HUES64 (cell line): ENCODE measurements around the gene ZNF70.
A peak's percentile ranks its signal among the peaks of the same experiment; 100 is the strongest.

Experiments
- H3K27ac ChIP-seq: 2 replicates; pipeline ENCODE4 v1.7.0; 2013; ENCODE audit warnings: low read depth, low read length, inconsistent platforms
- H3K27me3 ChIP-seq: 2 replicates; pipeline ENCODE4 v1.6.1; 2013; ENCODE audit warnings: mild to moderate bottlenecking, low read length; ENCODE audit not compliant: insufficient read depth
- H3K36me3 ChIP-seq: 2 replicates; pipeline ENCODE4 v1.6.1; 2013; ENCODE audit warnings: mild to moderate bottlenecking, low read length; ENCODE audit not compliant: insufficient read depth
- H3K4me1 ChIP-seq: 2 replicates; pipeline ENCODE4 v1.6.1; 2013; ENCODE audit warnings: mild to moderate bottlenecking, low read length, moderate library complexity; ENCODE audit not compliant: insufficient read depth
- H3K4me3 ChIP-seq: 2 replicates; pipeline ENCODE4 v1.5.1; 2013; ENCODE audit warnings: mild to moderate bottlenecking, low read length, moderate library complexity
- H3K9ac ChIP-seq: 2 replicates; pipeline ENCODE4 v1.6.1; 2013; ENCODE audit warnings: mild to moderate bottlenecking, low read depth, low read length
- H3K9me3 ChIP-seq: 2 replicates; pipeline ENCODE4 v1.6.1; 2013; ENCODE audit warnings: low read depth, low read length; ENCODE audit not compliant: insufficient read depth
- WGBS: fragments of 150-250, 120-280 bp; methylation state at CpG from one replicate; pipeline ENCODE4 v1.1.7; 2013; ENCODE audit warnings: missing lambda C conversion rate; 5-methylcytosine and 5-hydroxymethylcytosine counted together

The ZNF70 gene

DNA sequence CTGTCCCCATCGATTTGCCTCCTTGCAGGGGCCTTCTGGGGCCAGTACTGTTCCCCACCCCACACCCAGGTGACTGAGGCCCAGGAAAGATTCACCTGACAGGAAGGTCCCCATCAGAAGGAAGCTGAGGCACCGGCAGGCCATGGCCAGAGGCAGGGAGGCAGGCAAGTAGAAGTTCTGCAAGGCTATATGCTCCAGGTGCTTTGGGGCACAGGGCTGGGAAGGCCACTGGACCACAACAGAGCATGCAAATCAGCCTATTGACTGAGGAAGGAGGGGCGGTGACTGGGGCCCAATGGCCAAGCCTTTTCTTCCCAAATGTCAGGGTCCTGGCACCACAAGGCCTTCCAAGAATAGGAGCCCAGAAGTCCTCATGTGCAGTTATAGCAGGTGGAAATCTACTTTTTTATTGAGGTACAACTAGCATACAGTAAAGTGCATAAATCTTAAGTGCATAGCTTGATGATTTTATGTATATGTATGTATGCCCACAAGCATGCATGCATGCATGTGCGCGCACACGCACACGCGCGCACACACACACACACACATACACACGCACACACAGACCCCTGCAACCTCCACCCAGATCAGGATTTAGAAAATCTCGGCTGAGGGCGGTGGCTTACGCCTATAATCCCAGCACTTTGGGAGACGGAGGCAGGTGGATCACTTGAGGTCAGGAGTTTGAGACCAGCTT, 3.5 kb upstream of the ZNF70 start, which contains the start of gene VPREB3:
TSS of gene VPREB3 (minus strand) at position 206 of the 700 bp plus-strand sequence. CDS start at position 144, 62 bp downstream.
- H3K4me3 ChIP-seq, result no peak within 1 kb of the TSS
- no peaks in the 10 kb centered on the region for H3K9me3 ChIP-seq
- H3K9ac ChIP-seq, result no peak within 1 kb of the TSS
- WGBS, result 91% methylated on average over 14 of the region's 14 CpGs
- no peak within 1 kb of the TSS for H3K27ac ChIP-seq
- no peaks in the 10 kb centered on the region for H3K36me3 ChIP-seq
- peaks cover 6% of the 10 kb centered on the region; the same call in 1 of the 2 replicates for H3K4me1 ChIP-seq
- H3K27me3 ChIP-seq, result no peaks in the 10 kb centered on the region

DNA sequence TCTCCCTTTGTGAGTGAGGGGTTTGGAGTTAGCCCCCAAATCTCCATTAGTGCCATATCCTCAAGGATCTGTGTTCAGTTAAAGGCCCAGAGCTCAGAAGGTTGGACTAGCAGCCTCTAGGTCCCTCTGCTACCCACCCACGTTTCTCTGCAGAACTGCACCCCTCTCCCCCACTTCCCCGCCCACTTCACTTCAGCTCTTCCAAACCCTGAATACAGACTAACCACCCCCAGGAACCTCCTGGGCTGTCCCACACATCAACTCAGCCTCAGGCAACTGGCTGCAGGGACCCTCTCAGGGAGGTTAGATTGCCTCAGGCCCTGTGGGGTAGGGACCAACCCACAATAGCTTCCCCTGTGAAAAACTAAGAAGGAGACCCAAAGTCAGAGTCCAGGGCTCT, 2.5 kb upstream of the ZNF70 start:
- H3K4me3 ChIP-seq, result no peak overlapping the region
- no peak overlapping the region for H3K9ac ChIP-seq

DNA sequence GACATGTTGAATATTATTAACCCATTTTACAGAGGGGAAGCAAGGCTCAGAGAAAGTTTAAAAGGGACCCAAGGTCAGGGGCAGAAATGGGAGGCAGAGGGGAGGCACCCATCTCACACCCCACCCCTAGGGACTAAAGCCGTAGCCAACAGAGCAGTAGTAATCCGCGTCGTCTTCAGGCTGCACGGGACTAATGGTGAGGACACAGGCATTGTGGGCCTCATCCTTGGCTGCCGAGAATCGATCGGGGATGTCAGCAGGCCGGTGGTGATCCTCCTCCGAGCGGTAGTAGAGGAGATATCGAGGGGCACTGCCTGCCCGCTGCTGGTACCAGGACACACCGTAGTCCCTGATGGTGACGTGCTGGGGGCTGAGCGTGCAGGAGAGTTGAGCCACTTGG, 1.8 kb upstream of the ZNF70 start:
- Histone ChIP-seq H3K4me1 (peaks cover 6% of the 10 kb centered on the region; the same call in 1 of the 2 replicates), H3K9ac (no peak overlapping the region)

More for the DNA sequence above, 2.5 kb upstream of the ZNF70 start:
- 80% methylated on average over 2 of the region's 2 CpGs for WGBS
- Histone ChIP-seq H3K4me1 (peaks cover 6% of the 10 kb centered on the region; the same call in 1 of the 2 replicates), H3K9me3 (no peaks in the 10 kb centered on the region), H3K36me3 (no peaks in the 10 kb centered on the region), H3K27me3 (no peaks in the 10 kb centered on the region), H3K27ac (no peak overlapping the region)

DNA sequence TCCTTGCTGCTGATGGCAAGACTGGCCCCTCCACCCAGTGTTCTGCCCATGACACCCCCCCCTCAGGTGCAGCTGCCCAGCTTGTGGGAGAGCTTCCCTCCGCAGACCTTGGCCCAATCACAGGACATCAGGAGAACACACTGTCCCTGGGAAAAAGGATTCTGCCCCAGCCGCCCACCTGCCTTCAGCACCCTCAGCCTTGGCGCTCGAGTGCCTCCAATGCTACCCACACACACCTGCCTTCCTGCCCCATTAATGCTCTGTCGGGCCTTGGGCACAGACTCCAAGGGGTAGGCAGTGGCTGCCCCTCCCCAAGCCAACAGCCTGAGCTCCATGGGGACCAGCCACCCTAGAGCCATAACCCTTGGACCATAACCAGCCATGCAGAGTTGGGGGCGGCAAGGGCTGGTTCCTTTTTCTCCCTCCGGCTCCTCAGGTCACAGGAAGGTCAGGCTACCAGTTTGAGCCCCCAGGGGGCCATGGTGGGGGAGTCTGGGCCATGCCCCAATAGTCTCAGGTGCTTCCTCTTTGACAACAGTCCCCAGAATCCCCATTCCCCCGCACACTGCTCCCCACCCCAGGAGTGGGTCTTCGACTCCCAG, 1.3 kb upstream of the ZNF70 start:
- Histone ChIP-seq H3K36me3 (no peaks in the 10 kb centered on the region), H3K27ac (no peak overlapping the region), H3K27me3 (no peaks in the 10 kb centered on the region), H3K4me1 (peaks cover 6% of the 10 kb centered on the region; the same call in 1 of the 2 replicates), H3K4me3 (peak overlapping the region; percentile 91; the same call in 1 of the 2 replicates), H3K9ac (no peak overlapping the region), H3K9me3 (no peaks in the 10 kb centered on the region)
- 94% methylated on average over 9 of the region's 9 CpGs for WGBS

More for the DNA sequence above, 1.8 kb upstream of the ZNF70 start:
- no peak overlapping the region for H3K4me3 ChIP-seq
- no peaks in the 10 kb centered on the region for H3K9me3 ChIP-seq
- no peak overlapping the region for H3K27ac ChIP-seq
- 95% methylated on average over 16 of the region's 16 CpGs for WGBS
- no peaks in the 10 kb centered on the region for H3K27me3 ChIP-seq
- H3K36me3 ChIP-seq, result no peaks in the 10 kb centered on the region

DNA sequence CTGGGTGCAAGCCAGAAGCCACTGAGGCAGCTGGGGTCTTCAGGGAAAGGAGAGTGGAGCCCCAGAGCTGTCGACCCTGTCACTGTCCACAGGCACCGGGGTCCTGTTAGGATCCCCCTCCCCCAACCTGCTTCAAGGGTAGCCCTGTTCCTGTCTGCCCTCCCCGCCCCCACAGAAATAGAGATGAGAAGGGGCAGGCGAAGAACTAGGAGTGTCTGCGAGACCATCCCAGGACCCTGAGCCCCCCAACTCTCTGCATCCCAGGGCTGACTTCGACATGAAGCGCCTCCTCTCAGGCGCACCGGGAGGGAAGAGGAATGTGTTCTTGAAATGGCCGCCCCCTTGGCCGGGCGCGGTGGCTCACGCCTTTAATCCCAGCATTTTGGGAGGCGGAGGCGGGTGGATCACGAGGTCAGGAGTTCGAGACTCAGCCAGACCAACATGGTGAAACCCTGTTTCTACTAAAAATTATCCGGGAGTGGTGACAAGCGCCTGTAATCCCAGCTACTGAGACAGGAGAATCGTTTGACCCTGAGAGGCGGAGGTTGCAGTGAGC, 607 bp upstream of the ZNF70 start:
- Histone ChIP-seq H3K36me3 (no peaks in the 10 kb centered on the region), H3K27ac (peak overlapping the region; percentile 90), H3K4me3 (peak overlapping the region; percentile 91), H3K9me3 (no peaks in the 10 kb centered on the region), H3K4me1 (peaks cover 6% of the 10 kb centered on the region; the same call in 1 of the 2 replicates), H3K9ac (peak overlapping the region; percentile 88), H3K27me3 (no peaks in the 10 kb centered on the region)
- 23% methylated on average over 22 of the region's 22 CpGs for WGBS

DNA sequence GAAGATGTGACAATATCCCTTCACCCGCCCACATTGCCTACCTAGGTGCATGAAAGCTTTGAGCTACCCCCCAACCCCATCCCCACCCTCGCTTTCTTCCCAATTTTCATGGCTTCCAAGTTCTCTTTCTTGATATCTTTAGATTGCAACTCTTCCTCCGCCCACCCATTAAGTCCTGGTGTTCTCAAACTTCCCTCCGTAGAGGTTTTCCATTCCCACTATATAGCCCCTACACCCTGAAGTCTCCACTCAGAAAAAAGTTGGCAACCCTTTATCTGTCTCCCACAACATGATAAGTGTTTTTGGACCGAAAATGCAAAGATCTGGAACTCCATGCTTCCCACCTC, 572 bp downstream of the ZNF70 start:
- H3K27ac ChIP-seq, result no peak overlapping the region
- WGBS, result 60% methylated on average over 5 of the region's 5 CpGs
- peak overlapping the region; percentile 91 for H3K4me3 ChIP-seq
- peak overlapping the region; percentile 60 for H3K9ac ChIP-seq
- peaks cover 6% of the 10 kb centered on the region; the same call in 1 of the 2 replicates for H3K4me1 ChIP-seq
- H3K9me3 ChIP-seq, result no peaks in the 10 kb centered on the region
- no peaks in the 10 kb centered on the region for H3K27me3 ChIP-seq
- H3K36me3 ChIP-seq, result no peaks in the 10 kb centered on the region

DNA sequence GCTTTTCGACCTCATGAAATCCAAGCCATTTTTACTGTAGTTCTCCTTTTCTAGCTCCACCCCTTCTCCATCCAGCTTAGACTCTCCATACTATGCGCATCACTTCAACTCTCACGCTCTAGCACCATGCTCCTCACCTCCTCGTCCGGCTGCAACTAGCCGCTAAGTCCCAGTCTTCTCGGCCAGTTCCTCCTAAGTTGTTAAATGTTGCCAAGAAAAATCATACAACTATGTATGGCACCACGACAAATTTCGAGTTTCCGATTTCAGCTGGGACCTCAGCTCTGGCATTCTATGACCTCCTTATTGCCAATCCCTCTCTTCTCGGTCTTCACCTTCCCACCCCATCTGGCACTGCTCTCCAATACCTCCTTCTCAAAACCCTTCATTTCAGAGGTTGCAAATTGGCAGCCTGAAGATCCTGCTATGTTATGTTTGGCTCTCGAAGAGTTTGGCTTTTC, 1.0 kb downstream of the ZNF70 start:
- Histone ChIP-seq H3K27ac (no peak overlapping the region), H3K27me3 (no peaks in the 10 kb centered on the region), H3K9ac (no peak overlapping the region), H3K36me3 (peaks cover 4% of the 10 kb centered on the region), H3K9me3 (no peaks in the 10 kb centered on the region), H3K4me1 (peaks cover 6% of the 10 kb centered on the region; the same call in 1 of the 2 replicates), H3K4me3 (peak overlapping the region; percentile 91)
- 91% methylated on average over 12 of the region's 12 CpGs for WGBS

DNA sequence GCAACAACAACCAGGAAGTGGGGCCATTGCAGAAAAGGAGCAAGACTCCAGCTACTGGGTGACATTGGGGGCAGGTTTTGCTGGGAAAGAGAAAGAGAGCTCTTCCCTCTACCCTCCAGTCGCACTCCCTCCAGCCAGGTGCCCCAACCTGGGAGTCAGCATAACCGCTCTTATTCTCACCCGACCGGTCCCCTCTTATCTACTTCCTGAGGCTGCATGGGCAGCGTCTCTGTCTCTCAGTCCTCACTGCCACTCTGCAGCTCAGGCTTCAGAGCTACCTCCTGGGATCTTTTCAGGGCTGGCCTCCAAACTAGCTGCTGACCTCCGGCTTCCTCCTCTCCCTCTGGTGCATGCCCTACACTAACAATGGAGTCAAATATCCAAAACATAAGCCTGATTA, 5.1 kb downstream of the ZNF70 start:
- Histone ChIP-seq H3K4me3 (no peak overlapping the region), H3K36me3 (peaks cover 27% of the 10 kb centered on the region), H3K27me3 (no peaks in the 10 kb centered on the region), H3K9ac (no peak overlapping the region), H3K4me1 (no peaks in the 10 kb centered on the region; the same call in 1 of the 2 replicates), H3K27ac (no peak overlapping the region), H3K9me3 (no peaks in the 10 kb centered on the region)
- 92% methylated on average over 6 of the region's 6 CpGs for WGBS

DNA sequence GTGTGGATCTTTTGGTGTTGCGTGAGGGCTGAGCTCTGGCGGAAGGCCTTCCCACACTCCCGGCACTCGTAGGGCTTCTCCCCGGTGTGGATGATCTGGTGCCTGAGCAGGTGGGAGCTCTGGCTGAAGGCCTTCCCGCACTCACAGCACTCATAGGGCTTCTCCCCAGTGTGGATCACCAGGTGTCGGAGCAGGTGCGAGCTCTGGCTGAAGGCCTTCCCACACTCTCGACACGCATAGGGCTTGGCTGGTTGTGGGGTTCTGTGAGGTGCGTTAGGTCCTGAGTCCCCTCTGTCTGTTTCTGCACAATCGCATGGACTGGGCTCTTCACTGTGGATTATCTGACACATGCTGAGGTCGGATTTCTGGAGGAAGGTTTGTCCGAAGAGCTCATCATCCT, 6.4 kb downstream of the ZNF70 start:
- Histone ChIP-seq H3K4me1 (no peaks in the 10 kb centered on the region), H3K27ac (no peak overlapping the region), H3K27me3 (no peaks in the 10 kb centered on the region), H3K4me3 (no peak overlapping the region), H3K36me3 (peaks cover 27% of the 10 kb centered on the region), H3K9me3 (no peaks in the 10 kb centered on the region), H3K9ac (no peak overlapping the region)
- WGBS, result 96% methylated on average over 14 of the region's 14 CpGs

DNA sequence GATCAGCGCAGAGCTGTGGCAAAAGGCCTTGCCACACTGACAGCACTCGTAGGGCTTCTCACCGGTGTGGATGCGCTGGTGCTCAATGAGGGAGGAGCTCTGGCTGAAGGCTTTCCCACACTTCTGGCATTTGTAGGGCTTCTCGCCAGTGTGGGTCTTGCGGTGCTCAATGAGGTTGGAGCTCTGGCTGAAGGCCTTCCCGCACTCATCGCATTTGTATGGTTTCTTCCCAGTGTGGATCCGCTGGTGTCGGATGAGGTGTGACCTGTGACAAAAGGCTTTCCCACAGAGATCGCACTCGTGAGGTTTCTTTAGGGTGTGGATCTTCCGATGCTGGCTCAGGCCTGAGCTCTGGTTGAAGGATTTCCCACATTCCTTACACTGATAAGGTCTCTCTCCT, 6.9 kb downstream of the ZNF70 start:
- Histone ChIP-seq H3K4me1 (no peaks in the 10 kb centered on the region), H3K27me3 (no peaks in the 10 kb centered on the region), H3K9me3 (no peaks in the 10 kb centered on the region), H3K36me3 (peaks cover 27% of the 10 kb centered on the region), H3K27ac (no peak overlapping the region), H3K4me3 (no peak overlapping the region), H3K9ac (no peak overlapping the region)
- 96% methylated on average over 13 of the region's 13 CpGs for WGBS

DNA sequence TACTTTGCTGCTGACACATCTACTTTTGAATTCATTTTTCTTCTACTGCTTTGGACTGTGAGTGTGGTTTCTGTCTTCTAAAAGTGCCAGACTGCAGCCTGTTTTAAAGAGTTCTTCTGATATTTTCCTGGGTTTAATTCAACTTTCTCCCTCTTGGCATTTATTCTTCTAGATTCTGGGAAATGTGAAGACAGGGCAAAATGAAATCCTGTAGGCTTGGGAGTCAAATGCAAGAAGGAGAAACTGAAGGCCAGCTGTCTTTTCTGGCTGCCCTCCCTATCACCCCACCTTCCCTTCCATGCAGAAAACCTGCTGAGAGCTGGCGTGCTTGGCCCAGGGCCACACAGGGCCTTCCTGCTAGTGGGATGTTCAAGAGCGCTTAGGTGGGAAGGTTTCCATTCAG, 7.6 kb downstream of the ZNF70 start:
- no peak overlapping the region for H3K9ac ChIP-seq
- peaks cover 27% of the 10 kb centered on the region for H3K36me3 ChIP-seq
- no peaks in the 10 kb centered on the region for H3K27me3 ChIP-seq
- 67% methylated on average over 2 of the region's 2 CpGs for WGBS
- H3K9me3 ChIP-seq, result no peaks in the 10 kb centered on the region
- no peak overlapping the region for H3K27ac ChIP-seq
- H3K4me1 ChIP-seq, result no peaks in the 10 kb centered on the region
- no peak overlapping the region for H3K4me3 ChIP-seq
